Activated CD4-positive, alpha-beta T cell treated with anti-CD3 and anti-CD28 coated beads for 36 hours (primary cell): ENCODE results near the gene SPTBN1. TPM values are rescaled to one million over a fixed set of nuclear protein-coding genes. Genes with fewer than 3 reads are reported as not detected.

Experiments used
- ATAC-seq: fragments of 200-7000 bp; cut with Tn5 transposase; one replicate; pipeline ENCODE4 v1.10.0; 2021; ENCODE audit warnings: mild to moderate bottlenecking, moderate library complexity
- CTCF ChIA-PET: fragments of 350-600 bp; sonication (Branson Sonifier 250); formaldehyde crosslinking; loops from one replicate; lab custom pipeline; 2021; ENCODE audit warnings: antibody characterized with exemption; lab: Charles Lee
- POLR2A ChIA-PET: fragments of 350-600 bp; sonication (Branson Sonifier 250); formaldehyde crosslinking; loops from one replicate; lab custom pipeline; 2021; ENCODE audit warnings: antibody characterized with exemption, inconsistent platforms; lab: Charles Lee
- DNase-seq: peaks from one replicate; pipeline ENCODE4 v3.0.0-alpha.2; 2020
- H3K27ac Mint-ChIP-seq: one replicate; pipeline ENCODE4 v1.8.0; 2021; ENCODE audit warnings: mixed read lengths
- H3K27me3 Mint-ChIP-seq: one replicate; pipeline ENCODE4 v1.8.0; 2021; ENCODE audit warnings: mixed read lengths
- H3K36me3 Mint-ChIP-seq: one replicate; pipeline ENCODE4 v1.8.0; 2021; ENCODE audit warnings: low read depth, mixed read lengths
- H3K4me1 Mint-ChIP-seq: one replicate; pipeline ENCODE4 v1.8.0; 2021; ENCODE audit warnings: mixed read lengths
- H3K4me3 Mint-ChIP-seq: one replicate; pipeline ENCODE4 v1.8.0; 2021; ENCODE audit warnings: mild to moderate bottlenecking, moderate library complexity, mixed read lengths
- H3K9me3 Mint-ChIP-seq: one replicate; pipeline ENCODE4 v1.8.0; 2021; ENCODE audit warnings: low read depth, mixed read lengths
- intact Hi-C, 2 experiments: fragments of 100-400 bp; cut with DNase I in 1 of 2; cut with micrococcal nuclease in 1 of 2; formaldehyde crosslinking; loops; one replicate each; pipeline versions ENCODE4 v1.14.2 to v1.15.1; 2022 to 2024; cut with DNase I, micrococcal nuclease
- total RNA-seq, 2 experiments: library from RNA; stranded (reverse); gene quantifications; one replicate each; pipeline ENCODE4 v1.2.3, GENCODE V29; 2021

Gene SPTBN1
- total RNA-seq, 2 experiments from 2014 or later: 76.6 to 86.8 TPM

GRCh38 chr2:54566896-54567295 is 110.8 kb downstream of the SPTBN1 start:
- Mint-ChIP-seq H3K27me3 (no peaks in the 10 kb centered on the region), H3K36me3 (peaks cover 8% of the 10 kb centered on the region), H3K27ac (peak overlapping the region; percentile 47), H3K9me3 (no peaks in the 10 kb centered on the region), H3K4me3 (no peak overlapping the region), H3K4me1 (peaks cover 85% of the 10 kb centered on the region)
- CTCF ChIA-PET: interaction anchor here (1.0 kb wide), 1 partner anchor 8 kb away, joined by 3 read pairs; no protein-coding TSS in a partner anchor
- no peak for ATAC-seq
- intact Hi-C loops: no loop called here
- DNase-seq: no peak
- POLR2A ChIA-PET: no interaction called here

- peak overlapping the region; percentile 97 for H3K27ac Mint-ChIP-seq
- ChIA-PET POLR2A (interaction anchor here (0.7 to 5.1 kb wide), 2 partner anchors 10 to 12 kb away, joined by 4 to 29 read pairs; no protein-coding TSS in a partner anchor), CTCF (interaction anchor here (4.5 kb wide), 1 partner anchor 10 kb away, joined by 29 read pairs; no protein-coding TSS in a partner anchor)
- peaks cover 8% of the 10 kb centered on the region for H3K36me3 Mint-ChIP-seq
- H3K4me1 Mint-ChIP-seq: peaks cover 89% of the 10 kb centered on the region
- H3K9me3 Mint-ChIP-seq: peaks cover 1% of the 10 kb centered on the region
- ATAC-seq (no peak), DNase-seq (no peak)
- H3K4me3 Mint-ChIP-seq: peak overlapping the region; percentile 72
- H3K27me3 Mint-ChIP-seq: no peaks in the 10 kb centered on the region
- intact Hi-C loops: loop anchor here in 1 of 2 experiments (1.0 kb wide), 1 partner anchor 9 kb away; no protein-coding TSS in a partner anchor
Measured at GRCh38 chr2:54568876-54569321, 112.8 kb downstream of the SPTBN1 start.

- Mint-ChIP-seq H3K9me3 (peaks cover 1% of the 10 kb centered on the region), H3K4me3 (peak overlapping the region; percentile 72), H3K4me1 (peaks cover 89% of the 10 kb centered on the region), H3K27me3 (no peaks in the 10 kb centered on the region), H3K27ac (peak overlapping the region; percentile 97), H3K36me3 (peaks cover 6% of the 10 kb centered on the region)
- intact Hi-C loops: loop anchor here (1.0 to 10.0 kb wide), 9 partner anchors 10 to 1045 kb away; partner anchors contain the start of genes PPP4R3B (in 2 of the 2) and RTN4 (in 2 of the 2)
- ATAC-seq: no peak
- POLR2A ChIA-PET: interaction anchor here (0.6 to 5.1 kb wide), 2 partner anchors 11 to 139 kb away, joined by 3 to 29 read pairs; no protein-coding TSS in a partner anchor
- CTCF ChIA-PET: interaction anchor here (0.9 to 4.5 kb wide), 5 partner anchors 11 to 36 kb away, joined by 3 to 29 read pairs (median 3); no protein-coding TSS in a partner anchor
- DNase-seq: peak; percentile 63
Measured at GRCh38 chr2:54569745-54570301, 113.7 kb downstream of the SPTBN1 start.

GRCh38 chr2:54570321-54570855 is 114.3 kb downstream of the SPTBN1 start:
- Mint-ChIP-seq H3K36me3 (peaks cover 8% of the 10 kb centered on the region), H3K4me1 (peaks cover 90% of the 10 kb centered on the region), H3K27ac (peak overlapping the region; percentile 97), H3K4me3 (peak overlapping the region; percentile 72), H3K9me3 (peaks cover 1% of the 10 kb centered on the region), H3K27me3 (no peaks in the 10 kb centered on the region)
- POLR2A ChIA-PET: interaction anchor here (5.1 kb wide), 1 partner anchor 11 kb away, joined by 29 read pairs; no protein-coding TSS in a partner anchor
- ATAC-seq: no peak
- no peak for DNase-seq
- CTCF ChIA-PET: interaction anchor here (0.9 to 4.5 kb wide), 6 partner anchors 11 to 35 kb away, joined by 3 to 29 read pairs (median 3); no protein-coding TSS in a partner anchor
- intact Hi-C loops: loop anchor here (2.0 to 10.0 kb wide), 8 partner anchors 36 to 1044 kb away; partner anchors contain the start of genes PPP4R3B (in 2 of the 2) and RTN4 (in 2 of the 2)

GRCh38 chr2:54570925-54571694 is 115.0 kb downstream of the SPTBN1 start:
- ChIA-PET CTCF (interaction anchor here (1.0 to 4.5 kb wide), 6 partner anchors 11 to 39 kb away, joined by 3 to 29 read pairs (median 4); no protein-coding TSS in a partner anchor), POLR2A (interaction anchor here (0.7 to 5.1 kb wide), 3 partner anchors 10 to 15 kb away, joined by 3 to 29 read pairs (median 3); no protein-coding TSS in a partner anchor)
- peaks cover 4% of the 10 kb centered on the region for H3K9me3 Mint-ChIP-seq
- DNase-seq (peak; percentile 90), ATAC-seq (peak; percentile 50)
- H3K4me1 Mint-ChIP-seq: peaks cover 90% of the 10 kb centered on the region
- no peaks in the 10 kb centered on the region for H3K27me3 Mint-ChIP-seq
- H3K27ac Mint-ChIP-seq: peak overlapping the region; percentile 99
- H3K4me3 Mint-ChIP-seq: peak overlapping the region; percentile 65
- intact Hi-C loops: loop anchor here (1.0 to 10.0 kb wide), 9 partner anchors 11 to 1044 kb away; partner anchors contain the start of genes PPP4R3B (in 2 of the 2) and RTN4 (in 2 of the 2)
- peaks cover 13% of the 10 kb centered on the region for H3K36me3 Mint-ChIP-seq

GRCh38 chr2:54572262-54572635 is 116.1 kb downstream of the SPTBN1 start:
- DNase-seq: no peak
- H3K36me3 Mint-ChIP-seq: peaks cover 17% of the 10 kb centered on the region
- POLR2A ChIA-PET: interaction anchor here (1.4 to 5.1 kb wide), 2 partner anchors 9 to 13 kb away, joined by 3 to 29 read pairs; no protein-coding TSS in a partner anchor

GRCh38 chr2:54572636-54573536 is 116.8 kb downstream of the SPTBN1 start:
- peaks cover 15% of the 10 kb centered on the region for H3K36me3 Mint-ChIP-seq
- peaks cover 4% of the 10 kb centered on the region for H3K9me3 Mint-ChIP-seq
- H3K27me3 Mint-ChIP-seq: no peaks in the 10 kb centered on the region
- intact Hi-C loops: loop anchor here (5.0 to 10.0 kb wide), 7 partner anchors 51 to 1042 kb away; partner anchors contain the start of genes PPP4R3B (in 2 of the 2) and RTN4 (in 2 of the 2)
- POLR2A ChIA-PET: interaction anchor here (0.6 to 5.1 kb wide), 2 partner anchors 8 to 14 kb away, joined by 6 to 29 read pairs; no protein-coding TSS in a partner anchor
- H3K4me3 Mint-ChIP-seq: peak overlapping the region; percentile 62
- H3K4me1 Mint-ChIP-seq: peaks cover 94% of the 10 kb centered on the region
- DNase-seq: peak; percentile 76
- peak; percentile 35 for ATAC-seq
- peak overlapping the region; percentile 99 for H3K27ac Mint-ChIP-seq
- CTCF ChIA-PET: interaction anchor here (0.7 to 4.5 kb wide), 7 partner anchors 9 to 82 kb away, joined by 3 to 29 read pairs (median 4); no protein-coding TSS in a partner anchor

More at GRCh38 chr2:54572262-54572635, 116.1 kb downstream of the SPTBN1 start:
- Mint-ChIP-seq H3K27ac (peak overlapping the region; percentile 99), H3K4me3 (peak overlapping the region; percentile 62), H3K4me1 (peaks cover 91% of the 10 kb centered on the region), H3K9me3 (peaks cover 4% of the 10 kb centered on the region), H3K27me3 (no peaks in the 10 kb centered on the region)
- CTCF ChIA-PET: interaction anchor here (0.7 to 4.5 kb wide), 8 partner anchors 10 to 83 kb away, joined by 3 to 29 read pairs (median 4); no protein-coding TSS in a partner anchor
- ATAC-seq: peak; percentile 13
- intact Hi-C loops: loop anchor here (5.0 to 10.0 kb wide), 7 partner anchors 50 to 1043 kb away; partner anchors contain the start of genes PPP4R3B (in 2 of the 2) and RTN4 (in 2 of the 2)

- ChIA-PET CTCF (interaction anchor here (1.4 to 4.5 kb wide), 3 partner anchors 8 to 81 kb away, joined by 5 to 29 read pairs (median 5); no protein-coding TSS in a partner anchor), POLR2A (interaction anchor here (0.6 to 5.1 kb wide), 2 partner anchors 8 to 14 kb away, joined by 6 to 29 read pairs; no protein-coding TSS in a partner anchor)
- Mint-ChIP-seq H3K27me3 (no peaks in the 10 kb centered on the region), H3K36me3 (peaks cover 15% of the 10 kb centered on the region), H3K4me1 (peaks cover 95% of the 10 kb centered on the region), H3K27ac (peak overlapping the region; percentile 99), H3K9me3 (peaks cover 4% of the 10 kb centered on the region), H3K4me3 (peak overlapping the region; percentile 22)
- DNase-seq: no peak
- intact Hi-C loops: loop anchor here (5.0 to 10.0 kb wide), 7 partner anchors 51 to 1041 kb away; partner anchors contain the start of genes PPP4R3B (in 2 of the 2) and RTN4 (in 2 of the 2)
- ATAC-seq: no peak
Measured at GRCh38 chr2:54573537-54573919, 117.4 kb downstream of the SPTBN1 start.
